LNCAP (cell line): Measurements from ENCODE around the gene SGCB.

Experiments used
- CTCF ChIP-seq: fragments of 450-650 bp; IDR thresholded peaks from 2 replicates; pipeline ENCODE4 v1.5.1; 2017; ENCODE audit warnings: mild to moderate bottlenecking

SGCB gene

GRCh38 chr4:52017814-52018213 is 20.3 kb downstream of the SGCB start:
- no peak for TF ChIP-seq CTCF

GRCh38 chr4:52016981-52017380 is 21.1 kb downstream of the SGCB start:
- no peak for TF ChIP-seq CTCF

- TF ChIP-seq CTCF: peak; percentile 25; the same call in 1 of the 2 replicates
These were observed 22.7 kb downstream of the SGCB start for GRCh38 chr4:52015366-52015765.

- no peak for TF ChIP-seq CTCF
These were observed 23.2 kb downstream of the SGCB start for GRCh38 chr4:52014903-52015302.

GRCh38 chr4:52012651-52013050 is 25.4 kb downstream of the SGCB start:
- TF ChIP-seq CTCF: no peak

- TF ChIP-seq CTCF: no peak
These were observed 27.1 kb downstream of the SGCB start for GRCh38 chr4:52010986-52011385.

GRCh38 chr4:52006887-52007286 is 31.2 kb downstream of the SGCB start:
- no peak for TF ChIP-seq CTCF

- no peak for TF ChIP-seq CTCF
These were observed 32.4 kb downstream of the SGCB start for GRCh38 chr4:52005604-52006273.
